HG03060 (cell line): Measurements from ENCODE around the gene ARID5B.

Source experiments
- ATAC-seq: cut with Tn5 transposase; IDR thresholded peaks from one replicate; pipeline ENCODE4 v1.9.1; 2021; ENCODE audit warnings: low read depth, moderate number of reproducible peaks; ENCODE audit not compliant: unreplicated experiment

The ARID5B gene

GRCh38 chr10:62084451-62084850 lies 183.0 kb downstream of the ARID5B start:
- no peak for ATAC-seq

- no peak for ATAC-seq
Observed at GRCh38 chr10:62085404-62085803, 183.9 kb downstream of the ARID5B start.

GRCh38 chr10:62085821-62086220 lies 184.3 kb downstream of the ARID5B start:
- no peak for ATAC-seq

GRCh38 chr10:62087329-62087728 lies 185.8 kb downstream of the ARID5B start:
- ATAC-seq, result no peak

- ATAC-seq, result no peak
Observed at GRCh38 chr10:62088786-62089185, 187.3 kb downstream of the ARID5B start.

- no peak for ATAC-seq
Observed at GRCh38 chr10:62092301-62093030, 191.0 kb downstream of the ARID5B start.

- ATAC-seq, result no peak
Observed at GRCh38 chr10:62093863-62094291, 192.4 kb downstream of the ARID5B start.

GRCh38 chr10:62095181-62096122 lies 194.0 kb downstream of the ARID5B start:
- ATAC-seq, result no peak

GRCh38 chr10:62096256-62096933 lies 194.9 kb downstream of the ARID5B start:
- ATAC-seq, result no peak

- ATAC-seq, result no peak
Observed at GRCh38 chr10:62098278-62099121, 197.0 kb downstream of the ARID5B start.

- no peak for ATAC-seq
Observed at GRCh38 chr10:62099299-62099698, 197.8 kb downstream of the ARID5B start.

GRCh38 chr10:62103857-62104256 lies 202.4 kb downstream of the ARID5B start:
- ATAC-seq, result no peak

GRCh38 chr10:62106929-62107519 lies 205.5 kb downstream of the ARID5B start:
- no peak for ATAC-seq

GRCh38 chr10:62108759-62109586 lies 207.5 kb downstream of the ARID5B start:
- no peak for ATAC-seq

- ATAC-seq, result peak; percentile 91
Observed at GRCh38 chr10:62109587-62110293, 208.2 kb downstream of the ARID5B start.

GRCh38 chr10:62112300-62112699 lies 210.8 kb downstream of the ARID5B start:
- no peak for ATAC-seq

GRCh38 chr10:62112963-62113362 lies 211.5 kb downstream of the ARID5B start:
- no peak for ATAC-seq

- no peak for ATAC-seq
Observed at GRCh38 chr10:62113680-62114079, 212.2 kb downstream of the ARID5B start.
